ENCODE data around the gene SLC37A1. TPM values are rescaled to one million over a fixed set of nuclear protein-coding genes. Genes with fewer than 3 reads are reported as not detected.

Gene SLC37A1
- total and polyA plus RNA-seq, 9 of the 15 experiments (the other 6 are each of a cell fraction or from before 2014, with no cell fraction given): 0.06 to 3.4 (median 0.40) TPM

- Histone ChIP-seq H3K9me3 (replicated peaks; ENCODE audit: control insufficient read depth, insufficient read depth, low read depth, low read length) (no peaks in the 10 kb centered on the region), H3K27ac (ENCODE audit: extremely low read depth, low read depth, low read length) (no peak overlapping the region), H2AFZ (ENCODE audit: low read depth, low read length) (no peak overlapping the region), H3K27me3 (ENCODE audit: control insufficient read depth in 2 of 2, insufficient read depth in 2 of 2, low read length in 2 of 2) (peaks cover 37 to 52% of the 10 kb centered on the region in 2 experiments), H3K4me3 (no peak overlapping the region), H3K79me2 (ENCODE audit: control insufficient read depth, insufficient read depth, low read length) (no peaks in the 10 kb centered on the region), H3K36me3 (ENCODE audit: control insufficient read depth, insufficient read depth, low read length) (no peaks in the 10 kb centered on the region), H3K9me1 (ENCODE audit: control insufficient read depth, insufficient read depth, low read length) (no peaks in the 10 kb centered on the region), H3K4me2 (ENCODE audit: insufficient read depth, low read length) (no peak overlapping the region), H4K20me1 (replicated peaks; ENCODE audit: control insufficient read depth, insufficient read depth, low read length) (no peaks in the 10 kb centered on the region), H3K9ac (ENCODE audit: insufficient read depth in 1 of 2, low read depth in 2 of 2, low read length in 2 of 2) (no peak overlapping the region), H3K4me1 (replicated peaks in 1 of 2; ENCODE audit: control insufficient read depth in 2 of 2, insufficient read depth in 2 of 2, low read length in 2 of 2) (peaks cover 0 to 11% of the 10 kb centered on the region in 2 experiments; a peak in 3 of 5 replicates)
- intact Hi-C loops (cut with micrococcal nuclease) (no loop called here), in situ Hi-C loops (cut with MboI) (no loop called here)
- CTCF ChIA-PET (ENCODE audit: low intra/inter-chr PET ratio): no interaction called here
- FAIRE-seq (no peak), ATAC-seq (no peak), DNase-seq (ENCODE audit: extremely low read depth in 1 of 4, low spot score in 3 of 4) (no peak)
- WGBS (ENCODE audit: insufficient coverage, low coverage, missing lambda C conversion rate): 3% methylated on average over 4 of the region's 4 CpGs
- POLR2A ChIA-PET: no interaction called here
- TF ChIP-seq ZNF3 (CRISPR knock-in tag; IDR thresholded peaks at IDR 0.05): no peak
- BruUV-seq (replicated peaks): no TSS peak
Observed at GRCh38 chr21:42489991-42490390, 23.7 kb upstream of the SLC37A1 start.

- DNase-seq (ENCODE audit: extremely low read depth in 1 of 4, low spot score in 3 of 4) (no peak), ATAC-seq (no peak), FAIRE-seq (no peak)
- POLR2A ChIA-PET: no interaction called here
- H3K9me3 ChIP-seq (replicated peaks; ENCODE audit: control insufficient read depth, insufficient read depth, low read depth, low read length): no peaks in the 10 kb centered on the region
- no peak overlapping the region for H2AFZ ChIP-seq (ENCODE audit: low read depth, low read length)
- no peaks in the 10 kb centered on the region for H4K20me1 ChIP-seq (replicated peaks; ENCODE audit: control insufficient read depth, insufficient read depth, low read length)
- H3K79me2 ChIP-seq (ENCODE audit: control insufficient read depth, insufficient read depth, low read length): no peaks in the 10 kb centered on the region
- H3K9ac ChIP-seq (ENCODE audit: insufficient read depth in 1 of 2, low read depth in 2 of 2, low read length in 2 of 2): no peak overlapping the region
- H3K27me3 ChIP-seq (ENCODE audit: control insufficient read depth in 2 of 2, insufficient read depth in 2 of 2, low read length in 2 of 2): peaks cover 36 to 52% of the 10 kb centered on the region in 2 experiments
- no peaks in the 10 kb centered on the region for H3K36me3 ChIP-seq (ENCODE audit: control insufficient read depth, insufficient read depth, low read length)
- no peak overlapping the region for H3K4me2 ChIP-seq (ENCODE audit: insufficient read depth, low read length)
- no TSS peak for BruUV-seq (replicated peaks)
- CTCF ChIA-PET (ENCODE audit: low intra/inter-chr PET ratio): no interaction called here
- H3K4me1 ChIP-seq (replicated peaks in 1 of 2; ENCODE audit: control insufficient read depth in 2 of 2, insufficient read depth in 2 of 2, low read length in 2 of 2): peaks cover 1 to 13% of the 10 kb centered on the region in 2 experiments; a peak in 4 of 5 replicates
- no peak overlapping the region for H3K4me3 ChIP-seq
- no peaks in the 10 kb centered on the region for H3K9me1 ChIP-seq (ENCODE audit: control insufficient read depth, insufficient read depth, low read length)
- no peak overlapping the region for H3K27ac ChIP-seq (ENCODE audit: extremely low read depth, low read depth, low read length)
- TF ChIP-seq TCF3 (CRISPR knock-in tag; IDR thresholded peaks at IDR 0.05) (0 out of 2 replicates have a peak, but pooled peaks have one; percentile 9), CEBPB (tag; IDR thresholded peaks at IDR 0.05) (0 out of 2 replicates have a peak, but pooled peaks have one; percentile 44)
- TF ChIP-seq, protein P1, sequence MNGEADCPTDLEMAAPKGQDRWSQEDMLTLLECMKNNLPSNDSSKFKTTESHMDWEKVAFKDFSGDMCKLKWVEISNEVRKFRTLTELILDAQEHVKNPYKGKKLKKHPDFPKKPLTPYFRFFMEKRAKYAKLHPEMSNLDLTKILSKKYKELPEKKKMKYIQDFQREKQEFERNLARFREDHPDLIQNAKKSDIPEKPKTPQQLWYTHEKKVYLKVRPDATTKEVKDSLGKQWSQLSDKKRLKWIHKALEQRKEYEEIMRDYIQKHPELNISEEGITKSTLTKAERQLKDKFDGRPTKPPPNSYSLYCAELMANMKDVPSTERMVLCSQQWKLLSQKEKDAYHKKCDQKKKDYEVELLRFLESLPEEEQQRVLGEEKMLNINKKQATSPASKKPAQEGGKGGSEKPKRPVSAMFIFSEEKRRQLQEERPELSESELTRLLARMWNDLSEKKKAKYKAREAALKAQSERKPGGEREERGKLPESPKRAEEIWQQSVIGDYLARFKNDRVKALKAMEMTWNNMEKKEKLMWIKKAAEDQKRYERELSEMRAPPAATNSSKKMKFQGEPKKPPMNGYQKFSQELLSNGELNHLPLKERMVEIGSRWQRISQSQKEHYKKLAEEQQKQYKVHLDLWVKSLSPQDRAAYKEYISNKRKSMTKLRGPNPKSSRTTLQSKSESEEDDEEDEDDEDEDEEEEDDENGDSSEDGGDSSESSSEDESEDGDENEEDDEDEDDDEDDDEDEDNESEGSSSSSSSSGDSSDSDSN (IDR thresholded peaks at IDR 0.05; ENCODE audit: borderline replicate concordance in 1 of 2, low read depth in 2 of 2, low read length in 2 of 2): no peak
- intact Hi-C loops (cut with micrococcal nuclease): no loop called here
- in situ Hi-C loops (cut with MboI): no loop called here
Observed at GRCh38 chr21:42490720-42491119, 22.9 kb upstream of the SLC37A1 start.

All from K562 (cell line).